Measurements from ENCODE around the gene FOXJ2. TPM values are rescaled to one million over a fixed set of nuclear protein-coding genes. Genes with fewer than 3 reads are reported as not detected.

The FOXJ2 gene
- total RNA-seq, 1 experiment from 2014 or later, result 5.5 TPM

GRCh38 chr12:8027856-8028255 lies 4.7 kb upstream of the FOXJ2 start:
- H3K4me2 ChIP-seq (ENCODE audit: insufficient read depth, insufficient read length, low read length), result peak overlapping the region; percentile 62
- Mint-ChIP-seq H3K4me1 (peaks cover 14 to 23% of the 10 kb centered on the region in 2 experiments), H3K4me3 (peak overlapping the region; percentile 91 to 94), H3K9me3 (no peaks in the 10 kb centered on the region; a peak in 1 of 5 replicates), H3K36me3 (ENCODE audit: insufficient read depth in 1 of 3, low read depth in 3 of 3) (no peaks in the 10 kb centered on the region; a peak in 1 of 7 replicates), H3K27me3 (ENCODE audit: low read depth) (peaks cover 5% of the 10 kb centered on the region), H3K27ac (peak overlapping the region in 2 of 3 experiments; percentile 41 to 79; a peak in 4 of 7 replicates)
- no peaks in the 10 kb centered on the region for H3K27me3 ChIP-seq (ENCODE audit: insufficient read depth, low read length)
- TF ChIP-seq CTCF (conservative IDR thresholded peaks at IDR 0.05), result no peak
- H3K14ac ChIP-seq (ENCODE audit: insufficient read depth, low read length), result no peak overlapping the region
- no peaks in the 10 kb centered on the region for H4K20me1 ChIP-seq (ENCODE audit: control insufficient read depth, insufficient read depth, insufficient read length)
- no peak overlapping the region for H2BK5ac ChIP-seq (ENCODE audit: insufficient read length, low read length)
- no peak overlapping the region for H3K27ac ChIP-seq (ENCODE audit: insufficient read length, low read depth, low read length)
- H3K4ac ChIP-seq (ENCODE audit: low read depth, low read length), result no peak overlapping the region
- H3K56ac ChIP-seq (ENCODE audit: insufficient read length, low read depth, low read length), result no peak overlapping the region
- H2AK5ac ChIP-seq (ENCODE audit: insufficient read length, low read length), result no peak overlapping the region
- no peak overlapping the region for H4K91ac ChIP-seq (ENCODE audit: insufficient read length, low read depth, low read length)
- no peak overlapping the region for H3T11ph ChIP-seq (ENCODE audit: low read length)
- no peak overlapping the region for H3K9ac ChIP-seq (ENCODE audit: extremely low read depth, insufficient read length, low read length)
- H3K23ac ChIP-seq (ENCODE audit: insufficient read length, low read depth, low read length), result no peak overlapping the region
- H2BK15ac ChIP-seq (ENCODE audit: low read depth, low read length), result no peak overlapping the region
- no peak overlapping the region for H4K5ac ChIP-seq (ENCODE audit: insufficient read length, low read depth, low read length)
- H2BK12ac ChIP-seq (ENCODE audit: insufficient read length, low read depth, low read length), result no peak overlapping the region
- no peaks in the 10 kb centered on the region for H3K9me3 ChIP-seq (ENCODE audit: control insufficient read depth, low read depth, low read length)
- H2BK20ac ChIP-seq (ENCODE audit: low read depth, low read length, poor library complexity, severe bottlenecking), result no peak overlapping the region
- DNase-seq, result no peak
- H3K79me2 ChIP-seq (ENCODE audit: insufficient read depth, low read length), result no peaks in the 10 kb centered on the region
- H3K18ac ChIP-seq (ENCODE audit: insufficient read length, low read depth, low read length), result no peak overlapping the region
- no peak overlapping the region for H2AFZ ChIP-seq (ENCODE audit: low read length)
- H2BK120ac ChIP-seq (ENCODE audit: low read depth, low read length, poor library complexity, severe bottlenecking), result no peak overlapping the region
- H4K8ac ChIP-seq (replicated peaks; ENCODE audit: insufficient read length, low read depth, low read length), result no peak overlapping the region
- WGBS (ENCODE audit: extremely low coverage, insufficient read length, low lambda C conversion rate), result no CpG with 5 or more reads among the region's 5 CpGs
- no peaks in the 10 kb centered on the region for H3K79me1 ChIP-seq (ENCODE audit: insufficient read depth, low read depth, low read length, poor library complexity, severe bottlenecking)
- 0 out of 2 replicates have a peak, but pooled peaks cover 2% of the 10 kb centered on the region for H3K4me1 ChIP-seq (ENCODE audit: insufficient read depth, low read length)
- peaks cover 12% of the 10 kb centered on the region for H3K23me2 ChIP-seq (ENCODE audit: insufficient read length, low read depth, low read length, poor library complexity, severe bottlenecking)

Data from H9 (cell line).